HG03175 (cell line): Measurements from ENCODE around the gene BTNL3.

ENCODE experiments used
- ATAC-seq: cut with Tn5 transposase; IDR thresholded peaks from one replicate; pipeline ENCODE4 v1.9.1; 2021; ENCODE audit warnings: mild to moderate bottlenecking, moderate library complexity; ENCODE audit not compliant: unreplicated experiment

BTNL3 gene

DNA sequence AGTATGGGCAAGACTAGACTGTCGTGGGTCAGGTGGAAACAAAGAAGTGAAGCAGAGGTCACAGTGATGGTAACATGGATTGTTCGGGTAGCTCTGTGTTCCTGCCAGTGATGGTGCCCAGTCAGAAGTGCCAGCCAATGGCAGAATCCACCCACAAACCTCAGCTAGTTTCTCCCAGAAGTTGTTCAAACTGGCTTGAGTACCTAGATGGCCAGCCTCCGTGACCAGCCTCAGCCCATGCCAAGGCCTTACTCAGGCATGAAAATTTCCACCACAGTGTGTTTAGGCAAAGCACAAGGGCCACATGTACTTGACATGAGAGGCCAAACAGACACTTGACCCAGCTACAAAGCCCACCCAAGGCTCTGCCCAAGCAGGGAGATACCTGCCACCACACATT, 32.0 kb downstream of the BTNL3 start:
- no peak for ATAC-seq

DNA sequence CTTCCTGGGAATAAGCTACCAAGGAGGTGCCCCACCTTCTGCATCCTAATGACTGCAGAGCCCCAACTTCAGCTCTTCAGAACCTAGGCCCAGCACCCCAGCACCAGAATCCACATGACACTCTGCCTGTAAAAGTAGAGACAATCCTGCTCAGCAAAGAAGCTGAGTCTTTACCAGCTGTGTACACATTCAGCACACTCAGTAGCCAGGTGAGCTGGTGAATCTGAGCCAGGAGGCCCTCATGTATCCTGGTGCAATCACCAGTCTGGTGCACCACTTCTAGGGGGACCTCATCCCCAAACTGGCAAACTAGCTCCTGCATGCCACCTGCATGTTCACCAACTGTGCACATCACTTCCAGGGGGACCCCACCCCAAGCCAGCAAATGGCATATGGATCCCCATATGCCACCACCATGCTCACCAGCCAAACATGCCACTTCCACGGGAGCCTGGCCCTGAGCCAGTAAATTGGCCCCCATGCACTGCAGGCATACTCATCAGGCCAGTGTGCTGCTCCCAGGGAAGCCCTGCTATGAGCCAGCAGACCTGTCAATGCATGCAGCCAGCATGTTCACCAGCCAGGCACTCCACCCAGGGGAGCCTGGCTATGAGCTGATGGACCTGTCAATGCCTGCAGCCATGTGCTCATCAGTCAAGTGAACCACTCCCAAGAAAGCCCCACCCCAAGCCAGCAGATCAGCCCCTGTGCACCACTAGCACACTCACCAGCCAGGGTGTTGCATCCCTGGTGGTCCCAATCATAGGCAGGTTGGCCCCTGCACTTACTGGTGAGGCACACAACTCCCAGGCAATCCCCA, 35.8 kb downstream of the BTNL3 start:
- no peak for ATAC-seq

DNA sequence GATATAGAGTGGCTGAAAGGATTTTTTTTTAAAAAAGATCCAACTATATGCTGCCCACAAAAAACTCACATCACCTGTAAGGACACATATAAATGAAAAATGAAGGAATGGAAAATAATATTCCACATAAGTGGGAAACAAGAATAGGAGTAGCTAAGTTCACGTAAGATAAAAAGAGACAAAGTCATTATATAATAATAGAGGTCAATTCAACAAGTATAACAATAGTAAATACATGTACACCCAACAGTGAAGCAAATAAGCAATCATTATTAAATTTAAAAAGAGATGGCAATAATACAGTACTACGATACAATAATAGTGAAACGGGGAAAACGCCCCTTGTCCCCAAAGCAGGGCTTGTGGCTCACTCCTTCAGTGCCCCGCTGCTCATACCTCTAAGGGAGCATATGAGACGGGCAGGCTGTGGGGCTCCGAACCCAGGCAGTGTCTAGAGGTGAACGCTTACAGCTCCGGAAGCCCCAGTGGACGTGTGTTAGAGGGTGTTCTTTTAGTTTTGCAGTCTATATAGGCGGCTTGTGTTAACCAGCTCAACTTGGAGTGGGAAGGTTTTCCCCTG, 38.9 kb downstream of the BTNL3 start:
- ATAC-seq: no peak

DNA sequence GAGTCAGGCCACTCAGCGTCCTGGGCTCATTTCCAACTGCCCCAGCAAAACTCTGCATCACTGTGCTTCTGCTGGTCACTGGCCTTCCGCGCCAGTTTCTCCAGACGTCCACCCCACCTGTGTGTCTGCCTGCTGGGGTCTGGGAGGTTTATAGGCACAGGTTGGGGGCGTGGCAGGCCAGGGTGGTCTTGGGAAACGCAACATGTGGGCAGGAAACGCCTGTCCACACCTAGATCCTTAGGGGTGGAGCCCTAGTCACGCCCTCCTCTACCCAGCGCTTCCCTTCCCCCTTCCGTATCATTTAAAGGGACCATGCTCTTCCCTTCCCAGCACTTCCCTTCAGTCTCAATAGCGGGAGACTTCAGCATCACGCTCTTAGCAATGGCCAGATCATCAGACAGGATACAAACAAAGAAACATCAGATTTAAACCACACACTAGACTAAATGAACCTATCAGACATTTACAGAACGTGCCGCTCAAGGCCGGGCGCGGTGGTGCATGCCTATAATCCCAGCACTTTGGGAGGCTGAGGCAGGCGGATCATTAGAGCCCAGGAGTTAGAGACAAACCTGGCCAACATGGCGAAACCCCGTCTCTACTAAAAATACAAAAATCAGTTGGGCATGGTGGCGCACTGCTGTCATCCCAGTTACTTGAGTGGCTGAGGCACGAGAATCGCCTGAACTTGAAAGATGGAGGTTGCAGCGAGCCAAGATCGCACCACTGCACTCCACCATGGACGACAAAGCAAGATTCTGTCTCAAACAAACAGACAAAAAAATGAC, 39.6 kb downstream of the BTNL3 start:
- ATAC-seq: no peak

DNA sequence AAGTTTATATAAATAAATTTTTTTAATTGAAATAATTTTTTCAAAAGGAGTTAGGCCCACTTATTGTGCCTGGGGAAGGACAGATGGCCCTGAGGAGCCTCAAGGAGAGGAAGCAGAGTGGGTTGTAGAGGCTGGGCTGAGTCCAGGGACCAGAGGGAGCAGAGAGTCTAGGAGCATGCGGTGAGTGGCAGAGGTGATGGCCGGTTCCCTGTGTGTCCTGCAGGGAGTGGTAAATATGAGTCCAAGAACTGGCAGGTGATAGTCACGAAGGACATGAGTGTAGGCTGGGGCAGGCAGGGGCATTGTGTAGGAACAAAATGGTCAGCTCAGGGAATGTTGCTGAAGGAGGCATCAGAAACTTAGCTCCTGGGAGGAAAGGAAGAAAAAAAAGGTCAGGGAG, 43.1 kb downstream of the BTNL3 start:
- no peak for ATAC-seq

DNA sequence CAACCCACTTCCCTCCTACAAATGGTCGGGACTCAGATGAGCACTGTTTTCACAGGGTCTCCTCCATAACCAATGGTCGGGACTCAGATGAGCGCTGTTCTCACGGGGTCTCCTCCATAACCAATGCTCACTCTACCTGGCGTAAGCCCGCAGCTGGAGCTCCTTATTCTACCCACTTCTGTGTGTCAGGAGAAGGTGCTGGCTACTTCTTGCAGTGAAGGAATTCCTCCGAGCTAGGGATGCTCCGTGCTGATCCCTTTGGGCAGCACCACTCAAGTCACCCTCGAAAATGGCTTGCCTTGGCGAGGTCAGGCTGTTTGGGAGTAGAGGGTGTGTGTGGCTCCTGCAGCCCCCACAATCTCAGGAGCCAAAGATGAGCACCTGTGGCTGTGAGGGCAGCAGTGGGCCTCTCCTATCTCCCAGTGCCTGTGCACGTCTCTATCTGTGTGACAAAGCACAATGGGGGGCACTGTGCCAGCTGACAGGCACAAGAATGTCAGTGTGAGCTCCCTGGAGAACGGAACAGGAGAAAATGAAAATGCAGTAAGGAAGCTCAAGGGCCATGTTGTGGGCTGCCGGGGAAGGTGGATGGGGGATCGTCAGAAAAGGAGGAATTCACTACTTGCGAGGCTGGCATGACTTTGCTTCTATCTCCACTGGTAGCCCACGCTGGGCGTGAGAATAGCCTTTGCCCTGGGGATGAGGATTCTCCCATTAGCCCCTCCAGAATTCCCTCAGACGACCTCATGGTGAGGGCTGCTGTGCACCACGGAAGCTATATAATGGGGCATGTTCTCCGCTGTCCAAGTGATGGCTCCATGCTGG, 47.6 kb downstream of the BTNL3 start:
- ATAC-seq: no peak

DNA sequence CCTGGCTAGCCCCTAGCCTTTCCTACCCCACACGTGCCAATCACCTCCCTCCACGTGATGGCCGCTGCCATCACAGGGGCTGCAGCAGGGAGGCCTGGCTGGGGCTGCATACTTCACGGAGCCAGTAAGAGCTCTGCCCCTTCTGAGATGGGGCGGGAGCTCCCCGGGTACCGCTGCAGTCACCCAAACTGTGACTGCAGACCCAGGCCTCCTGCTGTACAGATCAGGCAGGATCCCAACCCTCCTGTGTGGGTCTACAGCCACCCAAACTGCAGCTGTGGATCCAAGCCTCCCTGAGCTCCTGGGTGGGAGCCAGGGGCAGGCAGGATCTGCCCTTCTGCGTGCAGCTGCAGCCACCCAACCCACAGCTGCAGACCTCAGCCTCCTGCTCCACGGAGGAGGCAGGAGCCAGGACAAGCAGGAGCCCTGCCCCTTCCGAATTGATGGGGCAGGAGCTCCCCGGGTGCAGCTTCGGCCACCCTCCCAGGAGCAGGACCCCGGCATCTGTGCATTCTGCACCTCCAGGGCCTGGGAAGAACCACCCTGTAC, 48.2 kb downstream of the BTNL3 start:
- no peak for ATAC-seq

DNA sequence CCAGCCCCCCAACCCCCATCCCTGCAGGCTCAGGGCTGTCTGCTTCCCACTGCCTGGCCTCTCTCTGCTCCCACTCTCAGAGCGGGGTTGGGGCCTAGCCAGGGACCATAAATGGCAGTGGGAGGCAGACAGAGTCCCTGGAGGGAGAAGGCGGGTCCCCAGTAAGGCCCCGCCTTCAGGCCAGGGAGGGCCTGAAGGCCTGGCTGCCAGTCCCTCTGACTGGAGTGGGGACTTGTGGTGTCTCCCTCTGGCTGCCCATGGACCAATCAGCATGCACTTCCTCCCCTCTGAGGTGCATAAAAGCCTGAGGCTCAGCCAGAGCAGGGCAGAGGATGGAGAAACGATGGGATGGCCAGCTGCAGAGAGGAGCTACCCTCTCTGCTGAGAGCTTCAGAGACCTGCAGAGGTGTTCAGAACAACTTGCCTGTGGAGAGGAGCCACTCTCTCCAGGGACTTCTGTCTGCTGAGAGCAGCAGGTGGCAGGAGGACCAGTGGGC, 48.8 kb downstream of the BTNL3 start:
- ATAC-seq: no peak

DNA sequence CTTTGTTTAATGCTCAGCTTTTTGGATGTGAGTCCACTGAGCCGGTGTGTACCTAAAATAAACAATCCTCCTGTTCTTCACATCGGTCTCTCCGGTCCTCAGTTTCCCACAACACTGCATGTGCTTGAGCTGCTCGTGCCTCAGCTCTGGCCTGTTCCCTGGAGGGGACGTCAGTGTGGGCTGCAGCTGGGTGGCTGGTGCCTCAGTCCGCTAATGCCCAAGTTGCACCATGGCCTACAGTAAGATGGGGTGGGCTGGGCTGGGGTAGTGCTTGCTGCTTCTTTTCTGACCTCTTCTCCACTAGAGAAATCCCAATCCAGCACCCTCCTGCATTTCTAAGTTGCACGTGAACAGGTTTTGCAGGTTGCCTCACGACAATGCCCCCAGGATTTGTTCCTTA, 50.8 kb downstream of the BTNL3 start:
- no peak for ATAC-seq

DNA sequence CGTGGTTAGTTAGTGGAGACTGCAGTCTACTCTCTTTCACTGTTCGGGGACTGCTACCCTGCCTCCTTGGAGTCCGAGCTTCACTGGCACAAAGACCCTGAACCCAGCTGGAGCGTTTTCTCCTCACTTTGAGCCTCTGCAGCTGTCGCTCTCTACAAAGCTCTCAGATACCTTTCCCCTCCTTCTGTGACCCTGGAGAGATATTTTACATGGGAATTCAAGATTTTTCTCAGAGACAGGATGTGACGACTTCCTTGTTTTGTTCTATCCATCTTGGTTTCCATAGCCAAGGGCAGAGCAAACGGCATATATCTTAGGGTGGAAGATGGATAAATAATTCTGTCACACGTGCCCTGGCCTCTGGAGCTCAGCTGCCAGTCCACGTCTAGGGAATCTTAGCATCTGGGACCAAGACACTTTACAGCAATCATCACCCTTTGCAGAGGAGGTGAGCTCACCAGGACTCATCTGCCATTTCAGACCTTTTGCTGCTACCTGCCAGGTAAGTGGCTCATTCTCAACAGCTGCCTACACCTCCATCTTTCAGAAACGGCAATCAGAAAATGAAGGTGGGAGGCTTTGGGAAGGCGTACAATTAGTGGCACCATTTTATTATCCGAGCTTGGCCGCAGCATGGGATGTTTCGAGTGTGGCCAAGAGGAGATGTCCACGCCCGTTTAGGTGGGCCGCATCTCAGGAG, 51.4 kb downstream of the BTNL3 start, which contains the start of gene BTNL9:
BTNL9 (plus strand) TSS at position 336 of the 700 bp plus-strand sequence. CDS start 5,224 bp downstream, outside the sequence.
- no peak for ATAC-seq

DNA sequence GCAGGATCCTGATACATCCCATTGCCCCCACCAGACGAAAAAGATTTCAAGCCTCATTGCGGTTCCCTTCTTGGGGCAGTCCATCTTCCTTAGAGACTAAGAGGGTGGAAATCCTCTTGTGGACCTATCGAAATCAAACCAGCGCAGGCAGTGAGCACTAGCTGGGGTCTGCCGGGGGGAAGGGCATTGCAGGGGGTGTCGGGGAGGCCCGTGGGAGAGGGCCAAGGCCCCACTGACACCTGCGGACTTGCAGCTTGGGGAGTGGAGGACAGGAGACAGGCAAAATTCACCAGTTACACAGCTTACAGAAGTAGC, 51.9 kb downstream of the BTNL3 start:
- no peak for ATAC-seq

DNA sequence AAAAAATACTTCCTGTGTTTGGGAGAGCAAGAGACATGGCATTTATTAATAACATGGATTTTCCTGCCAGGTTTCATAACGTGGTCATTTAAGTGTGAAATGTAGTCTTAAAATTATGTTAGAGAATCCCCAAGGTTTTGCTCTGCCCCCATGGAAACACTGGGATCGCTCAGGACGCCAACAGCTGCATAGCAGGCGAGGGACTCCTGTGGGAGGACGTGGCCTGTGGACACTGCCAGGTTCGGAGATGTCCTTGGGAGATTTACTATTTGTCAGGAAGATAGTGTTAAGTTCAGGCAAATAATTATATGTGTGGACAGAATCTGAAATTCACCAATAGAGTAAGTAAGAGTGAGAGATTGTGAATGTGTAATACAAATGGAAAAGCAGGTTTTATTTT, 52.4 kb downstream of the BTNL3 start:
- no peak for ATAC-seq

DNA sequence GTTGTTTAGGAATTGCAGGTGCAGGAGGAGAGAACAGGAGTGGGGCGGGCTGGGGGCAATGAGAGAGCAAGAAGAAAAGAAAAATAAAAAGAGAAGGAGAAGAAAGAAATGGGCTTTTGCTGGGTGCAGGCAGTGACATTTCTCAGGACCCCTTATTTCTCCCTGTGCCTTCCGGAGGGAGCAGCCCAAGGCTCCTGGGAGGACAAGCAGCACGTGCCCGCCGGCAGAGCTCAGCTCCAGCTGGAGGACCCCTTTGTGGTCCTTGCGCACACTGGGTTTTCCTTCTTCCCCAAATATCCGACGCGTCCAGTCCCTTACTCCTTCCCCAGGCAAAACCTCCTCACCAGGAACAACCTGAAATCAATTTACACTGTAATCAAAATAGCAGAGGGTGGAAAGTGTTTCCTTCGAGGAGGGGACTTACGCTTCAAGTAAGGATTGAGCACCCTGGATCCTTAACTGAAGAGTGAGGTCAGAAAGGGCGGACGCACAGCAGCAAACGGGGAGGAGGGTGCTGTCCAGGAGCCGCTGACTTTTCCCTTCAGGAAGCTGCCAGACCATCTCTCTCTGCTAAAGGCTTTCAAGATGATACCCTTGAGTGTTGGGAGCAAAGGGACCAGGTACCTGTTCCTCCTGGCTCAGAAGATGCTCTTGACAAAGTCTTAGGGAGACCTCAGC, 53.5 kb downstream of the BTNL3 start:
- no peak for ATAC-seq

DNA sequence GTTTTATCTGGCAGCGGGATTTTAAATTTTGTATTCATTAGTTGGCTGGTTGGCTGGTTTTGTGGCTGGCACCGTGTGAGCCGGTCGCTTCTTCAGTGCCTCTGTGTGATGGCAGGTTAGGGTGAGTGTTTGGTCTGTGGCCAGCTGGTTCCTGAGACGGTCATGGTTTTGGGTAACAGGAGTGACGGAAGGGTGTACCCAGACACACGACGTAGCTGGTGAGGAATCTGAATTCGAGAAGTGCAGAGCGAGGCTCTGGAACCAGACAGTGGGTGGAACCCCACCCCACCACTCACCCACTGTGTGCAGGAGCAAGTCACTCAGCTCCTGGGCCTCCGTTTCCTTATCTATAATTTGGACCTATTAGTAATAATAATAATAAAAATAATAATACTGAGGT, 54.1 kb downstream of the BTNL3 start:
- ATAC-seq: no peak

DNA sequence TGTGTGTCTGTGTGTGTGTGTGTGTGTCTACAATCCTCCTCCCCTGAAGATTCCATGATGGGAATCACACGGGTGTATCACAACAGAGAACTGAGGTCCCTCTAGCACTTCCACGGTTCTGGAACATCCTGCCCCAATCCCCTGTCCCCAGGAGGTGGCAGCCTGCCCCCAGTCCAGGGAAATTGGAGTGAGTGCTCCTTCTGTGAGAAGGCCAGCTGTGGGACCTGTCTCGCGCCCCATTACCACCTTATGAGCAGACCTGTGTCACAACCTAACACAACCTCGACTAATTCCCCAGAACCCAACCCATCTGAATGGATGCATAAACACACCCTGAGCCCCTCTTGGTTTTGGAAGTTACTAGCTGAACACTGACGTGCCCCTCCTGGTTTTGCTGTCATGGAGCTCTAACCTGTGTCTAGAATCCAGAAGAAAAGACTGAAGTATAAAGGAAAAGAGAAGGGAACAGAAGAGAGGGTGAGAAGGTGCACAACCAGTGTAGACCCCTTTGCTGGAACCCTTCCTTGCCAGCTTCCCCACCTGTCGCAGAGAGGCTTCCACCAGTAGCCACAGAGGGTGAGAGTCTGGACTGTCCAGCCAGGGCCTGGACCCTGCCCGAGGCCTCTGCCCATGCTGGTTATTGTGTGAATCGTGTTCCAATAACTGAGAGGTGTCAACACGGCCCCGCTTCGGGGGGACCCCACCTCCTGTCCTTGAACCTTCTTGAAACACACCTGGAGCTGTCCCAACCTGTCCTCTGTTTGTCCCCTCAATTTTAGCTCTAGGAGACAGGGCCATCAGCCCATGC, 54.8 kb downstream of the BTNL3 start:
- no peak for ATAC-seq

DNA sequence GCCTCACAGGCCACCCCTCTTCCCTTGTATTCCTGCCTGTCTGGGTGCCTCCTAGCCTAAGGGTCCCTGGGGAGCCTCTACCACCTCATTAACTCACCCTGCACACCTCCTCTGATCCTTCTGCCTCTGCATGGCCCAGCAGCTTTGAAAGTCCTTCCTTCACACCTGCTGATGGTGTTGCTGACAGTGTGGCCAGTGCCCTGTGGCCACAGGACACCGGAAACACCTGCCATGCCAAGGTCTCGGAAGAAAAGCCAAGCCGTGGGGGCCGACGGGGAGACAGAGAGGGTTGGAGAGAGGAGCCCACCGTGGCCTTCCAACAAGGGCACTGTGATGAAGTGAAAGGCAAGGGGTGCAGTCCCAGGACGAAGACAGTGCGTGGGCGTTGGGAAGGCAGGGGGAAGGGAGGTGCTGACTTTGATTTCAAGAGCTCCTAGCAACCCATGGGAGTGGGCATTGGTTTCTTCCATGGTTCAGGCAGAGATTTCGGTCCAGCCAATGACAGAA, 55.5 kb downstream of the BTNL3 start:
- ATAC-seq: no peak

DNA sequence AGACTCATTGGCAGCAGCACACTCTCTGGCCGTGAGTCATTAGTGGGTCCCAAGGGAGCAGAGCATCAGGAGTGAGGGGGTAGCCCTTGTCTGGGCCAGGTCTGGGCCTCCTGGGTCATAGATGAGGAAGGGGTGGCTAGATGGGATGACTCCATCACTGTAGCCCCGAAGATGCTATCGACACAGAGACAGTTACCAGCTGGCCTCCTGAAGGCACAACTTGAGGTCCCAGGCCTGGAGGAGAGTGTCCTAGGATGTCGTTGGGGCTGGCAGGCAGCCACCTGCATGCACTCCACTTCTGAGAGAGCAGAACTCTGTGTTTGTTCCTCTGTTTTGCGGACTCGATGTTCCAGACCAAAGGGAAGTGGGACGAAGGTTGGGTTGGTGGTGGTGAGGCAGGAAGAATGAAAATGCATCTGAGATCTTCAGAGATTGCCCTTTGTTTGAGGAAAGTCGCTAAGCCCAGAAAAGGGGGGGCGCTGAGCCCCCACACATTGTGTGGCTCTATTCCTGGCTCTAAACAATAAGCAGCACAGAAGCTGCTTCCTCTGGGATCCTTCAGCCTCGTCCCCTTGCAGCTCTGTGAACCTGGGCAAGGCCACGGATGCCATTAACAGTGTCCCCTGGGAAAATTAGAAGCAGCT, 56.1 kb downstream of the BTNL3 start:
- no peak for ATAC-seq

DNA sequence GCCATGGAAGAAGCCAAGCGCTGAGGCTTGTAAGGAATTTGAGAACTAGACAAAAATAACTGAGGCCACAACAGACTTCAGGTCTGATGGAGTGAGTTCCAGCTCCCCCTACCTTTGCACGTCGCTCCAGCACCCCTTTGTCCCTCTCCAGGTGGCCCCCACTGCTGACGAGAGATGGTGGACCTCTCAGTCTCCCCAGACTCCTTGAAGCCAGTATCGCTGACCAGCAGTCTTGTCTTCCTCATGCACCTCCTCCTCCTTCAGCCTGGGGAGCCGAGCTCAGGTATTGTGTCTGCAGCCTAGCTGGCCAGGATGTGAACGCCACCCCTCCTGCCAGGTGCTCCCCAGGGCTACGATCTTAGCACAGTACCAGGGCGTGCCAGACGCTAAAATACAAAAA, 56.7 kb downstream of the BTNL3 start:
- no peak for ATAC-seq
